ENCODE measurements around the gene ZSCAN1. TPM values are rescaled to one million over a fixed set of nuclear protein-coding genes. Genes with fewer than 3 reads are reported as not detected.

The ZSCAN1 gene
- total RNA-seq, 1 experiment from 2014 or later, result 1.3 TPM

GRCh38 chr19:58096884-58097283, 63.1 kb downstream of the ZSCAN1 start:
- peak overlapping the region; percentile 91 for H3K27ac Mint-ChIP-seq
- H3K9me3 Mint-ChIP-seq, result peaks cover 4% of the 10 kb centered on the region; the same call in 1 of the 2 replicates
- TF ChIP-seq CREB1 (CRISPR knock-in tag; IDR thresholded peaks at IDR 0.05) (no peak), HMGXB4 (CRISPR knock-in tag; IDR thresholded peaks at IDR 0.05) (no peak), ZMAT4 (CRISPR knock-in tag; IDR thresholded peaks at IDR 0.05) (no peak), NR3C1 (CRISPR knock-in tag; conservative IDR thresholded peaks at IDR 0.05; ENCODE audit: low read depth) (no peak), PRDM15 (CRISPR knock-in tag; IDR thresholded peaks at IDR 0.05) (no peak), NR2C2 (CRISPR knock-in tag; IDR thresholded peaks at IDR 0.05) (no peak), GRHL2 (CRISPR knock-in tag; IDR thresholded peaks at IDR 0.05; ENCODE audit: insufficient replicate concordance, severe bottlenecking) (no peak), USF1 (CRISPR knock-in tag; IDR thresholded peaks at IDR 0.05) (no peak), ELF4 (CRISPR knock-in tag; IDR thresholded peaks at IDR 0.05; ENCODE audit: low read depth) (no peak), ATF2 (CRISPR knock-in tag; IDR thresholded peaks at IDR 0.05; ENCODE audit: borderline replicate concordance, low read depth) (no peak), ESRRA (CRISPR knock-in tag; IDR thresholded peaks at IDR 0.05; ENCODE audit: borderline replicate concordance) (no peak), TEAD1 (CRISPR knock-in tag; IDR thresholded peaks at IDR 0.05) (no peak), ZNF416 (CRISPR knock-in tag; IDR thresholded peaks at IDR 0.05) (no peak), E2F5 (CRISPR knock-in tag; IDR thresholded peaks at IDR 0.05) (no peak), TP53 (CRISPR knock-in tag; IDR thresholded peaks at IDR 0.05) (no peak), ATF6 (CRISPR knock-in tag; IDR thresholded peaks at IDR 0.05) (no peak), FOXJ3 (CRISPR knock-in tag; IDR thresholded peaks at IDR 0.05; ENCODE audit: borderline replicate concordance) (no peak), ZNF317 (CRISPR knock-in tag; IDR thresholded peaks at IDR 0.05; ENCODE audit: borderline replicate concordance, low read depth) (no peak), IRF2 (CRISPR knock-in tag; IDR thresholded peaks at IDR 0.05; ENCODE audit: borderline replicate concordance, low read depth) (no peak)
- H3K4me3 Mint-ChIP-seq, result peak overlapping the region; percentile 73
- DNase-seq (ENCODE audit: low spot score), result no peak
- ChIA-PET CTCF (interaction anchor here (0.8 kb wide), 1 partner anchor 42 kb away, joined by 3 read pairs; no protein-coding TSS in a partner anchor), POLR2A (interaction anchor here (1.2 kb wide), 1 partner anchor 38 kb away, joined by 3 read pairs; the partner anchor contains the start of gene ZNF135)
- H3K4me1 Mint-ChIP-seq, result peaks cover 13% of the 10 kb centered on the region
- H3K36me3 Mint-ChIP-seq, result 0 out of 2 replicates have a peak, but pooled peaks cover 3% of the 10 kb centered on the region
- no peak for ATAC-seq
- no peaks in the 10 kb centered on the region for H3K27me3 Mint-ChIP-seq (ENCODE audit: low read depth)
